Measurements from ENCODE around the gene GSK3B. TPM values are rescaled to one million over a fixed set of nuclear protein-coding genes. Genes with fewer than 3 reads are reported as not detected.
A peak's percentile ranks its signal among the peaks of the same experiment; 100 is the strongest.

The GSK3B gene
- polyA plus RNA-seq, 10 donors: 21.6 to 34.3 (median 28.3) TPM

DNA sequence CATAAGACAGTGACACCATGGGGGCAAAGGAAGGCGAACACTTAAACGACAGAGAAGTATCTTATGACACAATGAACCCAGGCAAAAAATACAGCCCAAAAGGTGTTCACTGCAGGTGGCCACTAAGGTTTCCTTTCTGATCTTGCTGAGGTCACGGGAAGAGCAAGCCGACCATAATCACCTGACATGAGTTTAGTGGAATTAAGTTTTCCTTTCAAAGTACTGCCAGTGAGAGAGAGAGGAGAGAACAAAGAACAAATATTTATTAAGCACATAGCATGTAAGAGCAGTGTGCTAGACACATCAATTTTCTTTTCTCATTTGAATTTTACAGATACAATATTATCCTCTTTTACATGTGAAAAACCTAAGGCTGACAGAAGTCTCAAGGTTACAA lies 210.1 kb downstream of the GSK3B start:
- no peak for DNase-seq

DNA sequence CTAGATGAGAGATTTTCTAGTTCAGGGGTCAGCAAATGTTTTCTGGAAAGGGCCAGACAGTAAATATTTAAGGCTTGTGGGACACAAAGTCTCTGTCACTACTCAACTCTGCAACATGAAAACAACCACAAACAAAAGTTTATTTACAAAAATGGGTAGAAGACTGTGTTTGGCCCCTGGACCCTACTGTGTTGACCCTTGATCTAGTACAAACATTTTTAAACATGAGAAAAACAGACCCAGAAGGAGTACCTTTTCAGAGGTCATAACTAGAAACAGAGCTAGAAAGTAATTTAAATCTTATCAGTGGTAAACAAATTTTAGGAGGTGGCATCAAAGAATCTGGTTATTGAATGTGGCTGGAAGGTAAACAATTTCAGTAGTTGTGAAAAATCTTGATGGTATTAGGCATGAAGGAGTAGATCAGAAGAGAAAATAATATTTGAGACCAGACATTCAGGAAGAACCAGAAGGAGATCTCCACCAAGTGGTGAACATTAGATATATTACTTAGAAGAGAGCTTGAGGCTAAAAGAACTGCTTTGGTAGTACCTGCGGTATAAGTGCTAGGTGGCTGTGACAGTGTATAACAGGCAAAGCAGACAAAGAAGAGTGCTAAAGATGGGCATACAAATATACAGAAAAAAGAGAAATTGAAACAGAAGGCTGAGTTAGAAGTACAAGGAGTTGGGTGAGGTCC lies 210.6 kb downstream of the GSK3B start:
- no peak for DNase-seq

DNA sequence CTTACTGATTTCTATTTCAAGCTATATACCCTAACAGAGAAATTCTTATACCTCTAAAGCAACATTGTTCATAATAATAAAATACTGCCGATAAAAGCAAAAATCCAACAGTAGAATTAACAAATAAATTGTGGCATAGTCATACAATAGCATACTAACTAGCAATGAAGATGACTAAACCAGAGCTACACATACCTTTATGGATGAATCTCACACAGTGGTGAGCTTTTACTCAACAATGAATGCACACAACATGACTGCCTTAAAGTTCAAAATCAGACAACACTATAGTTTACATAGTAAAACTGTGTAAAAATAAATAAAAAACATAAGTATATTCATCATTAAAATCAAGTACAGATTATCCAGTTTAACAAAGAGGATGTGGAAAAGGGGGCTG lies 213.3 kb downstream of the GSK3B start:
- DNase-seq: no peak

DNA sequence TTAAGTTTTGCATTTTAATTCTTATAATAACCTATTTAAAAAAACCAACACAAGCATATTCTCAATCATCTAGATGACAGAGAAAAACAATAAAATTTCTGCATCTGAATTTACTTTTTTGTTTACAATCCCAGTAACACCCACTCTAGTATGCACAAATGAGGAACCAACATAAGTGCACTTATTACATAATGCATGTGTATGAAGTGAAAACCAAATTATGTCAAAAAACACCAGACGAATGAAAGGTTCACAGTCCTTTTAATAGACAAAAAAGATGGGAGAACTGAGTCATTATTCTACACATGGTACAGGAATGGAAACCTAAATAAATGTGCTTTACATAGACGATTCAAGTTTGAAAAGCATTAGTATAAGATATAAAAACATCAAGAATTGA lies 220.6 kb downstream of the GSK3B start:
- DNase-seq: no peak

DNA sequence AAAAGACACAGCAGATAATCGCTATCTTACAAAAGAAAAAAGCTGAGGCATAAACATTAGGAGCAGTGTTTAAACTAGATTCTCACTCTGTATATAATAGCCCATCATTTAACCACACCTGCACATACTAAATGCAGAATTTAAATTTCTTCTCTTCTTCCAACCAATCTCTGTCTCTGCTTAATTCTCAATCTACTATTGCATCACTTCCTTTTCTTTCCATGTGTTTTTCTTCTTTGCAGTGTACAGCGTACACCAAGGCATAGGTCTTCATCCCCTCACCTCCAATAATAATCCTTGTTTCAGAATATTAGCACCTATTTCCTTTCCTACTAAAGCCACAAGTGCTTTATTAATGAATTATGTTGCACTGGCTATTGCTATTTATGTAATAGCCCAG lies 221.5 kb downstream of the GSK3B start:
- DNase-seq: no peak

DNA sequence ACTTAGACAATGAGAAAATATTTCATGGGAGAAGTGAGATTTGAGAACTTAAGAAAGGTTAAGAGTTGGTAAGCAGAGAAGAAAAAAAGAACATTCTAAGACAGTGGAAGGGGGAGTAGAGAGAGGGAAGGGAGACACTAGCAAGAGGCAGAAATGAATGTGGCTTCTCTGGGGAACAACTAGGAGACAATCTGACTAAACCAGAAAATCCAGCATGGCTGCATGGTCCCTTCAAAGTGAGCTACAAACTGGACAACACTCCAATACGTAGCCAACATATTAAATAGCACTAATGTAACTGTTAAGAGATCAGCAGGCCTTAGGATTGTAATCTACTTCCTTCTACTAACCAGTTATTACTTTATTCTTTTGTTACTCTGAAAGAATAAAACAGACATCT lies 222.7 kb downstream of the GSK3B start:
- DNase-seq: no peak

DNA sequence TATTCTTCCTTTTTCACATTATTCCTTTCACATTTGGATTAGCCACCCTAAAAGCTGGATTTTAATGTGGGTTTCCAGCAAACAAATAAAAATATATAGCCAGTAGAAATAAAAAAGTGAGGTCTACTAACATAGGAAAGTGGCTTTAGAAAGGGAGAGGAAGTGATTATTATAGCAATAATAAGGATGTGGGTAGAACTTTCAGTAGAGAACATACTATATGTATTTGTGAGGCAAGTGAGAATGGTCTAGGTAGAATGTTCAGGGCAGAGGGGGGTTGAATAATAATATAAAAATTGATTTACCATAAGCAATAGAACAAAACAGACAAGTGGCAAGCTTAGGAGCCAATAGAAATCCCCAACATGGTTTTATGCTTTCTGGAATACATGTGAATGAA lies 223.7 kb downstream of the GSK3B start:
- DNase-seq: no peak

DNA sequence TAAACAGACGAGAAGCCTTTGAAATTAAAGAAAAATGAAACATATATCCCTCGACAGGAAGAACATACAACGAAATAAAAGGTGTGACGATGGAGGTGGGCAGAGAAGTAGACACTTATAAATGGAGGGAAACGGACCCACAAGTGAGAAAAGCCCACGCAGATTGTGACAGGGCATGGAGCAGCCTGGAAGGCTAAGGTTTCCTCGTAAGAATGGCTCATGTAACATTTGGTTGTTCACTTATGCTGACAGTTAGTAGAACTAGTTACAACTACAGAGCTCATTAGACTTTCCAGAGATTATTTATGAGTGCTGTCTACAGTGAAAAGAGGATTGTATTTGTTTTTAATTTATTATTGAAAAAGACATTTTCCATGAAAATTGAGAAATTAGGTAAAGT lies 229.8 kb downstream of the GSK3B start:
- DNase-seq: no peak

DNA sequence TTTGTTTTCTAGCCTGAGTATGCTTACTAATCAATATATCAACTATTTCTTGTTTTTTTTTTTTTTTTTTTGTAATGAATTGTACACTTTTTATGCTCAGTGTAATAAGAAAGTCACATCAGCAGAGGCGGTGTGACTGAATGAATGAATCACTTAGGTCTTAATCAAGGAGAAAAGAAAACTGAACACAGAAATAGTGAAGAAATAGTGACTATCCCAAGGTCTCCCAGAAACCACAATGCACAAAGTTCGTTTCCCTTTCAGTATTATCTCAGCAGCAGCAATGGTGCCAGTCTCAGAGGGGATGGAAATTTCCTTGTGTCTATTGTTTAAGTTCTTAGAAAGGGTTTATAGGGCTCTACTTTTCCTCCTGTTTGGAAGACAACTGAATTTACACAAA lies 231.6 kb downstream of the GSK3B start:
- no peak for DNase-seq

DNA sequence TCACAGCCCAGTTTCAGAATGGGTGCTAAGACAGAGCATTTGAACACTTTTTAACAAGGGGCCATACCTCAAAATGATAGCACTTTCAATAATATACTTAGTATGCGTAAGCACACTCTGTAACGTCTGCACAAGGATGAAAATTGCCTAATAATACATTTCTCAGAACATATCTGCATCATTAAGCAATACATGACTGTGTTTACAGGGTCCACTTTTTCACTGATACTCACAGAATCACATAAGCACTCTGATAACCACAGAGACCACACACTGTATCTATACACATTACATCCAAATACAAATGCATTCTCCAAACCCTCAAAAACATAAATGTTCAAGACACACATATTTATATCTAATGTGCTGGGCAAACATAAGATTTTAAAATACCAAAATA lies 232.6 kb downstream of the GSK3B start:
- DNase-seq: no peak

DNA sequence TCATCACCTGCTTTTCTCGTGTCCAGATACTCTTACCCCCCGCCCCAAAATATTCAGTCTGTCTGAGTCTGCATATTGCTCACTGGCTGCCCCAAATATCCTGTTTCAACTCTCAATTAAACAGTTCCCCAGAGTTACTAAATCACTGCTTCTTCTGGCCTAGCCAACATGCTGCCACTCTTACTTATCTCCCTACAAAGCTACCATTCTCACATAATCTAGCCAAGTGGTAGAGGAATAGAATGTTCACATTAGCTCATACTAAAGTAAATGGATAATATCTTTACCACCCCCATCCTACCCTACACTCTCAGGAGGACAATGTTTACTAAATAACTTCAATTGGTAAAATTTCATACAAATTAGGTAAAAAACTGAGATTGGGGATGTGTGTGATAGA lies 234.5 kb downstream of the GSK3B start:
- no peak for DNase-seq

DNA sequence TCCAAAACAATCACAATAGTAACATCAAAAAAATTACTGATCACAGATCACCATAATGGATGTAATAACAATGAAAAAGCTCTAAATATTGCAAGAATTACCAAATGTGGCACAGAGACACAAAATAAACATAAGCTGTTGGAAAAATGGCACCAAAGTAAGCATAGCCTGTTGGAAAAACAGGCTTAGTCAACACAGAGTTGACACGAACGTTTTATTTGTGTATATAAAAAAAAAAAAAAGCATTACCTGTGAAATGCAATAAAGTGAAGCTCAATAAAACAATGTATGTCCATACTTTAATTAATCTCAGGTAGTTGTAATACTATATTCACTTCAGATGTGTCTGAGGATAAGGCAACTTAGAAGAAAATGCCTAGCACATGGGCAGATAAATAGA lies 235.3 kb downstream of the GSK3B start:
- DNase-seq: no peak

DNA sequence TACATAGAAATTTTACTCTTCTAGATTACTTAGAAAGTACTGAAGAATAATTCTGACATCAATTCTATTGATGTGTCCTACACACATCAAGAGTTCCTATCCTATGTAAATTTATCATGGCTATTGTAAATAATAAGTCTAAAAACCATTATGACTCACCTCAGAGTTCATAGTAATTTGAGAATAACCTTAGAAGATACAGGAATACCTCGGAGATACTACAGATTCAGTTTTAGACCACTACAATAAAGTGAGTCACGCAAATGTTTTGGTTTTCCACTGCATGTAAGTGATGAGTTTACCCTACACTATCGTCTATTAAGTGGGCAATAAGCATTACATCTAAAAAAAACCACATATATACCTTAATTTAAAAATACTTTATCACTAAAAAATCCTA lies 237.6 kb downstream of the GSK3B start:
- no peak for DNase-seq

DNA sequence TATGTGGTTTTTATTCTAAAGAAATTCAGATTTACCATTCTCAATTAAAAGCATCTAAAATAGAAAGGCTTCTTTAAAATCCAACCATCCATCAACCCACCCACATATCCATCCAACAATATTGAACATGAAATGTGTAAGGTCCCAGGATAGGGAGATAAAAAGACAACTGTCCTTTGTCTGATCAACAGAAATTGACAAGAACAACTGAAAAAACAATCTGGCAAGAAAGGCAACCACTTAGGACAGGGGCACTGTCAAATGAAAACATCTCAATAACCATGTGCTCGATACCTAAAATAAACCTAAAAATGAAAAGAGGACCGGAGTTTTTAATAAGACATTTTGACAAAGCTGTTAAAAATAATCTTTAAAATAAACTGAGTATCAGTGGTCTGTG lies 245.1 kb downstream of the GSK3B start:
- no peak for DNase-seq

DNA sequence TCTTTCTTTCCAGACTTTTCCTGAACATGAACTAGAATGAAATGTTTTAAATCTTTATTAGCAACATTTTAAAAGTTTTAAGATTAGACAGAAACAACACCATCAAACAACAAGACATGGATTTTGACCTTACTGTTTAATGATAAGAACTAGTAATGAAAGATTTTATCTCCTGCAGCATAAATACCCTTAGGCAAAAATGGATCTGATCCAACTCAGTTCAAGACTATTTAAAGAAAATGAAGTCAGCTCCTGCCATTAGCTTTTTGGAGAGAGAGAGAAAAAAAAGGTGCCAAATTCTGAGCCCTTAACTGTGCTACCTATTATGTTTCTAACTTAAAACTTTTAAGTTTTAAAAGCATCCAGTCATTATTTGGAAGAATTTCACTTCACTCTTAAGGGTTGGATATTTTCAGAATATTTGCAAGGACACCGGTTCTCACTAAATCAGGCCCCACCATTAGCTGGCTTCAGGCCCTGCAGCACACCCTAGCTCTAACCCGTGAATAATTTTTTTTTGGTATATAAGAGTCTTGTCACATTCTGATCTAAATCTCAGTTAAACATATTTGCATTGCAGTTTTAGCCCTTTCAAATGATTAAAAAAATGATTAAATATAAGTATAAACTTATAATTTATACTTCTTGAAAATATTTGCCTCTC lies 252.3 kb downstream of the GSK3B start:
- DNase-seq: no peak

DNA sequence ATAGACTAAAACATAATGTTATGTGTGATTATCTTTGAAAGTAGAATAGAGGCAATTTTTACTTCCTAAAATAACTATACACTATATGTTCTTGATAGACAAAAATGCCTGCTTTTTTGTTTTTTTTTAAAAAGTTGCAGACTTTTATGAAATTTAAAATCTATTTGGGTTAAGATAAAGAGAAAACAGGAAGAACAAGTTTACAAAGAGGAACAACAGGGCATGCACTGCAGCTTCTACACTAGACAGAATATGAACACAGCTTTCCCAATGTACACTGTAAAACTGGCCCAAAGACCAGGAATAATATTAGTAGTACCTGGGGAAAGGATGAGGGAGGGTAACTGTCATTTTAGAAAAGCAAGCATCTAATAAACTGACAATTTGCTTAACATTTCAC lies 258.7 kb downstream of the GSK3B start:
- DNase-seq: no peak

DNA sequence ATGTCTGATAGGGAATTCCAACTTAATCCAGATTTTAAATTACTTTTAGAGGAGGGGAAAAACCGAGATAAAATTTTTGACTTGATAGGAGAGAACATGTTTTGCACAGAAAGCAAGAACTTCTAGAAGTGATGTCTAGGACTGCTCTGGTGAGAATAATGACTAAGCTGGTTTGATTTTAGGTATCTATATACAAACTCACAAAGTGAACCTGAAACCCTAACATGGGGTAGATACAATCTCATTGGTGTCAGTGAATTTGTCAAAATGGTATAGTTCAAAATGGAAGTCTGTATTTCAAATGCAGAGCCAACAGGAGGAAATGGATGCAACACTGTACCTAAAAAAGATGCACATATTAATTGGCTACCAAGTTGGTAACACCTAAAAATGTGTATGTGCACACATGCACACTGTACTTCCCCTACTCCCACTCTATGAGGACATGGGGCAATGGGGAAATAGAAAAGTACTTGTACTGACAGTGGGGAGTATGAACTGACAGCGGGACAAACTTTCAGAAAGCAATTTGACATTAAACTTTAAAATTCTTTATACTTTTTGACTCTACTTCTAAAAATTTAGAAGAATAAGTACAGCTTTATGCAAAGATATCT lies 259.4 kb downstream of the GSK3B start:
- DNase-seq: no peak

DNA sequence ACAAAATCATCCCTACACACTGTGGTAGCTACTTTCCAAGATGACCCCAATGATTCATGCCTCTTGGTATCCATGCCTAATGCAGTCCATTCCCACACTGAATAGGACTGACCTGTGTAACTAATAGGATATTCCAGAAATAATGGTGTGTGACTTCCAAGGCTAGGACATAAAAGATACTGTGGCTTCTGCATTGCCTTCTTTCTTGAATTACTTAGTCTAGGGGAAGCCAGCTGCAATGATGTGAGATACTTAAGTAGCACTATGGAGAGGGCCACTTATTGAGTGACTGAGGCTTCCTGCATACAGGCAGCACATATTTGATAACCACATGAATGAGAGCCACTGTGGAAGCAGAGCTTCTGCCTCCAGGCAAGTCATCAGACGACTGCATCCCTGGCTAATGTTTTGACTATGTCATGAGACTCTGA lies 262.3 kb downstream of the GSK3B start:
- DNase-seq: peak in 1 of 3 donors; percentile 21

DNA sequence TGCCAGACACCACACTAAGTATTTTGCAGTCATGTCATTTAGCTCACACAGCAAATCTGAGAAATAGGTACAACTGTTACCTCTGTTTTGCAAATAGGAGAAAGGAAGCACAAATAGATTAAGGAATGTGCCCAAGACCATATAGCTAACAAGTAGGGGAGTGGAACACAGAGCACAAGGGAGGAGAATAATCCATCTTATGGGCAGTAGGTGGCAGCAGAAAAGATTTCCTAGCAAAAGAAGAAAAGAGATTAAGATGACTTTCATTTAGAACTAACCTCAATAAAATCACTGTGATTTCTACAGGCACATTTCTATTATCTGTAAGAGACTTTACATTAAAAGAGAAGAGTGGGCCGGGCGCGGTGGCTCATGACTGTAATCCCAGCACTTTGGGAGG lies 263.2 kb downstream of the GSK3B start:
- DNase-seq: no peak

DNA sequence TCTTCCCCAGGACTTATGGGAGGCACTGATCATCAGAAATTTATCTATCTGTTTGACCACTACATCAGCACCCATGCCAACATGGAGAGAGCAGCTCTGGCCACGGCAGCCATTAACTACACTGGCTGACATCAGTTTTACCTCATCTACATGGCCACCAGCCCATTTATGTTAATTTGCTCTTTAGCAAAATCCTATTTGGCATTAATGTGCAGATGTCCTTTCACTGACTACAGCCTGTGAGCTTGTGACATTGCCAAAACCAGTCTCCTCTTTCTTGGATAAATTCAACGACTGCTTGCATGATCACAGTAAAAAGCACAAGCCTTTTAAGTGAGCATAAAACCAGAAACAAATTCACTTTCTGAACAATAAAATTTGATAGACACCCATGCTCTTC lies 264.8 kb downstream of the GSK3B start:
- no peak for DNase-seq

DNA sequence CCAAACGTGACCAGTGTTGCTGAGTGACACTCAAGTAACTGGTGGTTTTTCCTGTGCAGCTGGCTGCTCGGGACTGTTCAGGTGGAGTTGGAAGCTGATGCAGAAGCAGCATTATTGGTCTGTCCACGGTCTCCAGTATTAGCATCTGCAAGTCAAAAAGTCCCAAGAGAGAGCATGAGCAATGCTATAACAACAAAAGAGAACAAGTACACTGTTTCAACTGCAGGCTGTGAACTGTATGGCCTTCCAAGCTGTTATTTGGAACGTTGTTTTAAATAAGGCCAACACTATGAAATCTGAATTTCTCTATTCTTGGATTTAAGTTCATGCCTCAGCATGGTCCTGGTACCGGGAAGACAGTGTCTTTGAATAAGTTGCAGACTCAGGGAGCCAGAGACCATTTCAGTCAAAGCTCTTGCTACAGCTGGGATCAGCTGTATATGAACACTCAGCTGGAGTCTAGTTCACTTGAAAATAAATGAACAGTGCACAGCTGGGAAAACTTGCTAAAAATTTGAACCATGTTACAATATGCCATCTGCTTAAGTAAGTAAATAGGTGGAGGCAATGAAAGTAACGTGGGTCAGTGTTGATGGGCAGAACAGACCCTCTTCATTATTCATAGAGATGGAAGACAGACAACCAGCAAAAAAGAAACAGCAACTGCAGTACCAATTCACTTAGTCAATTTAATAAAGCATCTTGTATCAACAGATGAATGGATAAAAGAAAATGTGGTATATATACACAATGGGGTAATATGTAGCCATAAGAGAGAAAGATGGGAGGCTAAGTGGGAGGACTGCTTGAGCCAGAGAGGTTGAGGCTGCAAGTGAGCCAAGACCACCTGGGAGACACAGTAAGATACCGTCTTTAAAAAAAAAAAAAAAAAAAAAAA lies 267.3 kb downstream of the GSK3B start:
- peak in 2 of 3 donors; percentile 8 to 36 for DNase-seq

DNA sequence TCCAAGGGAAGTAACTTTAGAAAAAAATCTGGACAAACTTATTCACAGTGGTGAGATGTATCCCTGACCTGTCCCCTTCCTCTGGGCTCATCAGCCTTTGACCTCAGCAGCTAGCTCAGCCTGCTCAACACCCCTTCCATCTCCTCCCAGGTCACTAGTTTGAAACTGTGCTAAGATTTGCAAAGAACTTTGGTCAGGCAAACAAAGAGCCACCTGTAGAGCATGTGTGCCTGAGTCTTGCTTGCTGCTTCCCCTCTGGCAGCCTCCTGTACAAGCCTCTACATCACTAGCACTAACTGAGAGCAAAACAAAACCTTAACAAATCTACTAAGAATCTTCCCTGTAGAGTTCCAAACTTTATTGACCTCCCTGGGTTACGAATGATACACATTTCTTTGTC lies 268.4 kb downstream of the GSK3B start:
- DNase-seq: no peak
